K562 (cell line): ENCODE results near the gene SVIL. TPM values are rescaled to one million over a fixed set of nuclear protein-coding genes. Genes with fewer than 3 reads are reported as not detected.

Experiments used
- ATAC-seq: fragments of 200-7000 bp; cut with Tn5 transposase; 3 replicates; pipeline ENCODE4 v1.9.1; 2020; ENCODE audit warnings: moderate library complexity
- BruUV-seq: library from RNA; stranded (reverse); fragments of 400-500 nt; replicated peaks from 2 replicates; lab custom pipeline; 2021; lab: Mats Ljungman, UMichigan
- CTCF ChIA-PET: fragments of 300-600 bp; formaldehyde crosslinking; extraction: SDS; loops from one replicate; lab custom pipeline; 2021; ENCODE audit warnings: low intra/inter-chr PET ratio; lab: Yijun Ruan, JAX
- POLR2A ChIA-PET: fragments of 300-600, 350-650 bp; sonication (Branson Sonifier 250); formaldehyde crosslinking; extraction: SDS; loops from one replicate; lab custom pipeline; 2021; ENCODE audit warnings: antibody characterized with exemption, inconsistent platforms; lab: Yijun Ruan, JAX
- DNase-seq, 4 experiments: peaks; one replicate each; pipeline versions ENCODE4 v3.0.0 to v3.0.0-alpha.2; 2011 to 2018; ENCODE audit warnings: low spot score in 3 of 4, mixed read lengths in 3 of 4; ENCODE audit errors: extremely low read depth in 1 of 4
- FAIRE-seq: peaks from 2 replicates; lab custom pipeline; 2011; peaks lifted over from hg19 to GRCh38; lab: Jason Lieb, UNC
- H2AFZ ChIP-seq: 2 replicates; pipeline ENCODE4 v1.6.0; 2011; ENCODE audit warnings: low read depth, low read length, control low read depth, inconsistent platforms
- H3K27ac ChIP-seq: fragments of 200-600 bp; 3 replicates; pipeline ENCODE4 v1.8.0; 2011; ENCODE audit warnings: low read depth, mild to moderate bottlenecking, control low read depth, inconsistent platforms, low read length, moderate library complexity, mixed read lengths; ENCODE audit errors: extremely low read depth
- H3K27me3 ChIP-seq, 2 experiments: fragments of 300-600 bp in 1 of 2; 2 replicates in 1 of 2; 3 replicates in 1 of 2; pipeline versions ENCODE4 v1.6.0 to v1.8.0; 2011; ENCODE audit warnings: inconsistent platforms in 2 of 2, low read length in 2 of 2, mild to moderate bottlenecking in 1 of 2, mixed read lengths in 1 of 2, moderate library complexity in 1 of 2; ENCODE audit not compliant: control insufficient read depth in 2 of 2, insufficient read depth in 2 of 2
- H3K36me3 ChIP-seq: fragments of 300-600 bp; 3 replicates; pipeline ENCODE4 v1.8.0; 2011; ENCODE audit warnings: mild to moderate bottlenecking, low read length, inconsistent platforms; ENCODE audit not compliant: control insufficient read depth, insufficient read depth
- H3K4me1 ChIP-seq, 2 experiments: fragments of 200-600 bp in 1 of 2; replicated peaks in 1 of 2; 2 replicates in 1 of 2; 3 replicates in 1 of 2; pipeline versions ENCODE4 v1.5.1 to v1.8.0; 2011; ENCODE audit warnings: inconsistent platforms in 2 of 2, low read length in 2 of 2, mild to moderate bottlenecking in 1 of 2, mixed read lengths in 1 of 2, moderate library complexity in 1 of 2; ENCODE audit not compliant: control insufficient read depth in 2 of 2, insufficient read depth in 2 of 2
- H3K4me2 ChIP-seq: 2 replicates; pipeline ENCODE4 v1.6.1; 2011; ENCODE audit warnings: low read length, control low read depth, inconsistent platforms, mixed read lengths; ENCODE audit not compliant: insufficient read depth
- H3K4me3 ChIP-seq: fragments of 200-600 bp; sonication (generic), shearing (Covaris generic); 2 replicates; pipeline ENCODE4 v1.5.1; 2016; ENCODE audit warnings: control low read depth, inconsistent platforms
- H3K79me2 ChIP-seq: fragments of 200-600 bp; 3 replicates; pipeline ENCODE4 v1.8.0; 2011; ENCODE audit warnings: low read length, inconsistent platforms; ENCODE audit not compliant: control insufficient read depth, insufficient read depth
- H3K9ac ChIP-seq, 2 experiments: 2 replicates each; pipeline versions ENCODE4 v1.6.0 to v1.6.1; 2011; ENCODE audit warnings: low read depth in 2 of 2, low read length in 2 of 2, control low read depth in 1 of 2, inconsistent platforms in 1 of 2, mild to moderate bottlenecking in 1 of 2, mixed read lengths in 1 of 2; ENCODE audit not compliant: insufficient read depth in 1 of 2
- H3K9me1 ChIP-seq: one replicate; pipeline ENCODE4 v1.6.0; 2011; ENCODE audit warnings: inconsistent platforms, mild to moderate bottlenecking, low read length, moderate library complexity; ENCODE audit not compliant: control insufficient read depth, insufficient read depth
- H3K9me3 ChIP-seq: replicated peaks from 2 replicates; pipeline ENCODE4 v1.5.1; 2011; ENCODE audit warnings: low read depth, low read length, inconsistent platforms; ENCODE audit not compliant: control insufficient read depth, insufficient read depth
- H4K20me1 ChIP-seq: replicated peaks from 2 replicates; pipeline ENCODE4 v1.6.1; 2011; ENCODE audit warnings: low read length, inconsistent platforms, mixed read lengths; ENCODE audit not compliant: control insufficient read depth, insufficient read depth
- BRD4 ChIP-seq: fragments of 200-600 bp; sonication (generic); IDR thresholded peaks from 2 replicates; pipeline ENCODE4 v1.6.1; 2017; ENCODE audit warnings: inconsistent platforms
- NELFE ChIP-seq: IDR thresholded peaks from 2 replicates; pipeline ENCODE4 v1.6.1; 2011; ENCODE audit warnings: mild to moderate bottlenecking; ENCODE audit not compliant: insufficient read depth, insufficient read length
- NR2C1 ChIP-seq, 2 experiments: fragments of 450-650 bp; IDR thresholded peaks; 2 replicates each; pipeline ENCODE4 v1.6.1; 2017; ENCODE audit warnings: mild to moderate bottlenecking in 2 of 2, antibody characterized with exemption in 1 of 2, inconsistent platforms in 1 of 2, missing compliant biosample characterization in 1 of 2, missing genetic modification characterization in 1 of 2
- PHB ChIP-seq: fragments of 250-450 bp; sonication (Bioruptor Pico); IDR thresholded peaks from 2 replicates; pipeline ENCODE4 v1.5.0; 2021
- PTTG1 ChIP-seq: fragments of 450-650 bp; IDR thresholded peaks from 2 replicates; pipeline ENCODE4 v1.6.1; 2016; ENCODE audit warnings: low read depth, mild to moderate bottlenecking, missing genetic modification characterization, missing compliant biosample characterization
- RFX5 ChIP-seq: IDR thresholded peaks from 2 replicates; pipeline ENCODE4 v1.6.1; 2011; ENCODE audit warnings: low read depth, mild to moderate bottlenecking, improper control_type of control experiment, low read length
- ZNF253 ChIP-seq: fragments of 250-450 bp; sonication (Bioruptor Pico); conservative IDR thresholded peaks from 2 replicates; pipeline ENCODE4 v1.6.1; 2021; ENCODE audit warnings: mild to moderate bottlenecking
- ZNF584 ChIP-seq: fragments of 200-800 bp; sonication (Bioruptor generic); IDR thresholded peaks from 2 replicates; pipeline ENCODE4 v1.6.1; 2016; ENCODE audit warnings: low read depth, mild to moderate bottlenecking, missing genetic modification characterization, missing compliant biosample characterization
- WGBS: fragments of 100-300 bp; shearing (Covaris generic); methylation state at CpG from one replicate; pipeline ENCODE4 v1.1.6; 2016; ENCODE audit warnings: low coverage, mixed read lengths; ENCODE audit not compliant: insufficient coverage; ENCODE audit errors: missing lambda C conversion rate; 5-methylcytosine and 5-hydroxymethylcytosine counted together
- in situ Hi-C: fragments of 300-500 bp; cut with MboI; formaldehyde crosslinking; loops from 4 replicates; pipeline ENCODE4 v1.15.0; 2018; ENCODE audit warnings: inconsistent platforms, mixed read lengths
- intact Hi-C: fragments of 100-400 bp; cut with micrococcal nuclease; formaldehyde crosslinking; loops from 2 replicates; pipeline ENCODE4 v1.14.2; 2022
- polyA plus RNA-seq, 8 experiments: library from polyadenylated mRNA; depleted of rRNA in 4 of 8; stranded (reverse) in 5 of 8; unstranded in 3 of 8; fragments of >200 nt; fragmentation: Nextera tagmentation in 2 of 8; fragmentation: Illumina TruSeq in 1 of 8; extraction: Ambion mirVana in 2 of 8; extraction: Trizol in 1 of 8; gene quantifications; 2 replicates each; pipeline versions ENCODE4 v1.2.1 to v1.2.3, GENCODE V29; 2011 to 2014; ENCODE audit warnings: inconsistent platforms in 1 of 8, missing spikeins in 1 of 8
- total RNA-seq, 7 experiments: library from RNA; depleted of rRNA in 6 of 7; stranded (reverse); fragments of >200 nt in 6 of 7; fragmentation: Illumina TruSeq in 2 of 7; extraction: Trizol in 2 of 7; gene quantifications; 2 replicates each; pipeline versions ENCODE4 v1.2.1 to v1.2.3, GENCODE V29; 2011 to 2021; ENCODE audit warnings: low replicate concordance in 1 of 7
- TF ChIP-seq, protein P1 (sequence below): fragments of 450-650 bp; formaldehyde crosslinking; IDR thresholded peaks from 2 replicates; pipeline ENCODE4 v1.4.0; 2020; ENCODE audit warnings: mild to moderate bottlenecking, moderate library complexity
- TF ChIP-seq, protein P2 (sequence below): fragments of 200-800 bp; sonication (Bioruptor generic); IDR thresholded peaks from 2 replicates; pipeline ENCODE4 v1.6.1; 2016; ENCODE audit warnings: missing genetic modification characterization, missing compliant biosample characterization
- TF ChIP-seq, protein P3 (sequence below), 2 experiments: fragments of 450-650 bp in 1 of 2; IDR thresholded peaks; 2 replicates each; pipeline ENCODE4 v1.6.1; 2011 to 2017; ENCODE audit warnings: low read depth in 2 of 2, antibody characterized with exemption in 1 of 2, borderline replicate concordance in 1 of 2, low read length in 1 of 2, mild to moderate bottlenecking in 1 of 2, mixed read lengths in 1 of 2; ENCODE audit not compliant: control insufficient read depth in 1 of 2

Gene SVIL
- total and polyA plus RNA-seq, 9 of the 15 experiments (the other 6 are each of a cell fraction or from before 2014, with no cell fraction given), result under 0.01 to 0.18 (median 0.05) TPM; not detected in 3

DNA sequence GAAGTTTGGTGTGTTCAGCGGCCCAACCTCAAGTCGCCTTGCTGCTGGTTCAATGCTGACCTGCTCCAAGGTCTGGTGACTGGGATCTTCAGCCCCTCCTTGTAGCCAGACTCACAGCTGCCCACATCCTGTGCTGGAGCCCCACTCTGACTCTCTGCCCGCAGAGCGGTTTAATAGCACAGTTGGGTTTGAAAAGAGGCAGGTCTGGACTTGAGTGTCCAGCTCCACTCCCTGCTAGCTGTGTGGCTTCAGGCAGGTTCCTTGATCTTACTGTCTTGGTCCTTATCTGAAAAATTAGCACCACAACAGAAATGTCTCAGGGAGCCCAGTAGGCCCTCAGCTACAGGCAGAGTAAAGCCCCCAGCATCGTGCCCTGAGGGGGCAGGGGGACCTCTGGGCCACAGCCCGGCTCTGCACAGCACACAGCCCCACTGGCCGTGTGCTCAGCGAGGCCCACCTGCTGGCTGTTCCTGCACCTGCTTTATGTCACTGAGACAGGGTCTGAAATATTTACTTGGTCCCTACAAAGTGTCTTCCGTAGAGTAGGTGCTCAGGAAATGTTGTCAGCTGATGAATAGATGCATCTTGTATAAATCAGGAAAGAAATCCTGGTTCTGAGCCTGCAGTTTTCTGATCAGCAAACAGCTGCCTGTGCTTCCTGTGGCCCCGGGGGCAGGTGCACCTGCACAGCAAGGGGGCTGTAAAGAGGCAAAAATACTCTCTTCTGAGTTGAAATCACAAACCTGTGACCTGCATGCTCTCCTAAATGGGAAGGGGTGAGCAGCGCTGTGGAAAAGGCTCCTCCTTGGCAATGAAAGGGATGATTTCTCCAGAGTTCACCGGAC lies 155.5 kb downstream of the SVIL start:
- Histone ChIP-seq H3K9me1 (no peaks in the 10 kb centered on the region), H2AFZ (no peak overlapping the region), H3K4me2 (no peak overlapping the region), H4K20me1 (no peaks in the 10 kb centered on the region), H3K36me3 (no peaks in the 10 kb centered on the region), H3K9me3 (no peaks in the 10 kb centered on the region), H3K27ac (no peak overlapping the region), H3K79me2 (no peaks in the 10 kb centered on the region), H3K4me1 (peaks cover 0 to 4% of the 10 kb centered on the region in 2 experiments; a peak in 2 of 5 replicates), H3K9ac (no peak overlapping the region), H3K27me3 (peaks cover 23 to 47% of the 10 kb centered on the region in 2 experiments), H3K4me3 (no peak overlapping the region)
- CTCF ChIA-PET, result no interaction called here
- in situ Hi-C loops, result no loop called here
- 3% methylated on average over 11 of the region's 12 CpGs for WGBS
- no peak for DNase-seq
- FAIRE-seq, result no peak
- no peak; the same call in 2 of the 3 replicates for ATAC-seq
- POLR2A ChIA-PET, result interaction anchor here (0.7 kb wide), 1 partner anchor 101 kb away, joined by 3 read pairs; no protein-coding TSS in a partner anchor
- BruUV-seq, result no TSS peak
- intact Hi-C loops, result no loop called here
- TF ChIP-seq NR2C1 (IDR thresholded peaks at IDR 0.05), result no peak
- TF ChIP-seq NR2C1 (tag; IDR thresholded peaks at IDR 0.05), result no peak
- no peak for TF ChIP-seq BRD4
- no peak for TF ChIP-seq ZNF253
- TF ChIP-seq PTTG1 (tag), result no peak
- no peak for TF ChIP-seq RFX5
- no peak for TF ChIP-seq PHB (CRISPR knock-in tag)
- TF ChIP-seq, protein P1, sequence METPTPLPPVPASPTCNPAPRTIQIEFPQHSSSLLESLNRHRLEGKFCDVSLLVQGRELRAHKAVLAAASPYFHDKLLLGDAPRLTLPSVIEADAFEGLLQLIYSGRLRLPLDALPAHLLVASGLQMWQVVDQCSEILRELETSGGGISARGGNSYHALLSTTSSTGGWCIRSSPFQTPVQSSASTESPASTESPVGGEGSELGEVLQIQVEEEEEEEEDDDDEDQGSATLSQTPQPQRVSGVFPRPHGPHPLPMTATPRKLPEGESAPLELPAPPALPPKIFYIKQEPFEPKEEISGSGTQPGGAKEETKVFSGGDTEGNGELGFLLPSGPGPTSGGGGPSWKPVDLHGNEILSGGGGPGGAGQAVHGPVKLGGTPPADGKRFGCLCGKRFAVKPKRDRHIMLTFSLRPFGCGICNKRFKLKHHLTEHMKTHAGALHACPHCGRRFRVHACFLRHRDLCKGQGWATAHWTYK (CRISPR knock-in tag), result no peak
- TF ChIP-seq, protein P2, sequence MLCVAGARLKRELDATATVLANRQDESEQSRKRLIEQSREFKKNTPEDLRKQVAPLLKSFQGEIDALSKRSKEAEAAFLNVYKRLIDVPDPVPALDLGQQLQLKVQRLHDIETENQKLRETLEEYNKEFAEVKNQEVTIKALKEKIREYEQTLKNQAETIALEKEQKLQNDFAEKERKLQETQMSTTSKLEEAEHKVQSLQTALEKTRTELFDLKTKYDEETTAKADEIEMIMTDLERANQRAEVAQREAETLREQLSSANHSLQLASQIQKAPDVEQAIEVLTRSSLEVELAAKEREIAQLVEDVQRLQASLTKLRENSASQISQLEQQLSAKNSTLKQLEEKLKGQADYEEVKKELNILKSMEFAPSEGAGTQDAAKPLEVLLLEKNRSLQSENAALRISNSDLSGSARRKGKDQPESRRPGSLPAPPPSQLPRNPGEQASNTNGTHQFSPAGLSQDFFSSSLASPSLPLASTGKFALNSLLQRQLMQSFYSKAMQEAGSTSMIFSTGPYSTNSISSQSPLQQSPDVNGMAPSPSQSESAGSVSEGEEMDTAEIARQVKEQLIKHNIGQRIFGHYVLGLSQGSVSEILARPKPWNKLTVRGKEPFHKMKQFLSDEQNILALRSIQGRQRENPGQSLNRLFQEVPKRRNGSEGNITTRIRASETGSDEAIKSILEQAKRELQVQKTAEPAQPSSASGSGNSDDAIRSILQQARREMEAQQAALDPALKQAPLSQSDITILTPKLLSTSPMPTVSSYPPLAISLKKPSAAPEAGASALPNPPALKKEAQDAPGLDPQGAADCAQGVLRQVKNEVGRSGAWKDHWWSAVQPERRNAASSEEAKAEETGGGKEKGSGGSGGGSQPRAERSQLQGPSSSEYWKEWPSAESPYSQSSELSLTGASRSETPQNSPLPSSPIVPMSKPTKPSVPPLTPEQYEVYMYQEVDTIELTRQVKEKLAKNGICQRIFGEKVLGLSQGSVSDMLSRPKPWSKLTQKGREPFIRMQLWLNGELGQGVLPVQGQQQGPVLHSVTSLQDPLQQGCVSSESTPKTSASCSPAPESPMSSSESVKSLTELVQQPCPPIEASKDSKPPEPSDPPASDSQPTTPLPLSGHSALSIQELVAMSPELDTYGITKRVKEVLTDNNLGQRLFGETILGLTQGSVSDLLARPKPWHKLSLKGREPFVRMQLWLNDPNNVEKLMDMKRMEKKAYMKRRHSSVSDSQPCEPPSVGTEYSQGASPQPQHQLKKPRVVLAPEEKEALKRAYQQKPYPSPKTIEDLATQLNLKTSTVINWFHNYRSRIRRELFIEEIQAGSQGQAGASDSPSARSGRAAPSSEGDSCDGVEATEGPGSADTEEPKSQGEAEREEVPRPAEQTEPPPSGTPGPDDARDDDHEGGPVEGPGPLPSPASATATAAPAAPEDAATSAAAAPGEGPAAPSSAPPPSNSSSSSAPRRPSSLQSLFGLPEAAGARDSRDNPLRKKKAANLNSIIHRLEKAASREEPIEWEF (CRISPR knock-in tag), result no peak
- no peak for TF ChIP-seq NELFE
- TF ChIP-seq ZNF584 (CRISPR knock-in tag), result no peak
- TF ChIP-seq, protein P3, sequence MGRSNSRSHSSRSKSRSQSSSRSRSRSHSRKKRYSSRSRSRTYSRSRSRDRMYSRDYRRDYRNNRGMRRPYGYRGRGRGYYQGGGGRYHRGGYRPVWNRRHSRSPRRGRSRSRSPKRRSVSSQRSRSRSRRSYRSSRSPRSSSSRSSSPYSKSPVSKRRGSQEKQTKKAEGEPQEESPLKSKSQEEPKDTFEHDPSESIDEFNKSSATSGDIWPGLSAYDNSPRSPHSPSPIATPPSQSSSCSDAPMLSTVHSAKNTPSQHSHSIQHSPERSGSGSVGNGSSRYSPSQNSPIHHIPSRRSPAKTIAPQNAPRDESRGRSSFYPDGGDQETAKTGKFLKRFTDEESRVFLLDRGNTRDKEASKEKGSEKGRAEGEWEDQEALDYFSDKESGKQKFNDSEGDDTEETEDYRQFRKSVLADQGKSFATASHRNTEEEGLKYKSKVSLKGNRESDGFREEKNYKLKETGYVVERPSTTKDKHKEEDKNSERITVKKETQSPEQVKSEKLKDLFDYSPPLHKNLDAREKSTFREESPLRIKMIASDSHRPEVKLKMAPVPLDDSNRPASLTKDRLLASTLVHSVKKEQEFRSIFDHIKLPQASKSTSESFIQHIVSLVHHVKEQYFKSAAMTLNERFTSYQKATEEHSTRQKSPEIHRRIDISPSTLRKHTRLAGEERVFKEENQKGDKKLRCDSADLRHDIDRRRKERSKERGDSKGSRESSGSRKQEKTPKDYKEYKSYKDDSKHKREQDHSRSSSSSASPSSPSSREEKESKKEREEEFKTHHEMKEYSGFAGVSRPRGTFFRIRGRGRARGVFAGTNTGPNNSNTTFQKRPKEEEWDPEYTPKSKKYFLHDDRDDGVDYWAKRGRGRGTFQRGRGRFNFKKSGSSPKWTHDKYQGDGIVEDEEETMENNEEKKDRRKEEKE (IDR thresholded peaks at IDR 0.05; ENCODE audit: borderline replicate concordance in 1 of 2, control insufficient read depth in 1 of 2, low read depth in 2 of 2, low read length in 1 of 2), result no peak
